Measurements from ENCODE around the gene FAM53C. TPM values are rescaled to one million over a fixed set of nuclear protein-coding genes. Genes with fewer than 3 reads are reported as not detected.

The FAM53C gene
- total RNA-seq, 2 experiments from 2014 or later = 81.0 to 83.8 TPM

- Mint-ChIP-seq H3K27ac (peak overlapping the region; percentile 94), H3K4me3 (peak overlapping the region; percentile 95), H3K4me1 (ENCODE audit: low read depth) (peaks cover 42% of the 10 kb centered on the region), H3K27me3 (no peaks in the 10 kb centered on the region), H3K36me3 (ENCODE audit: low read depth) (peaks cover 30% of the 10 kb centered on the region), H3K9me3 (no peaks in the 10 kb centered on the region)
- peaks cover 24% of the 10 kb centered on the region for H3K4me1 ChIP-seq (ENCODE audit: insufficient read depth, low read length)
- H3K27ac ChIP-seq (ENCODE audit: low read depth in 1 of 2, low read length in 2 of 2) = peak overlapping the region; percentile 84 to 89
- peaks cover 0 to 4% of the 10 kb centered on the region in 2 experiments for H3K9me3 ChIP-seq (ENCODE audit: control insufficient read depth in 1 of 2, insufficient read depth in 1 of 2, low read length in 2 of 2)
- CTCF ChIA-PET = interaction anchor here (1.2 to 6.3 kb wide), 9 partner anchors 16 to 222 kb away, joined by 4 to 248 read pairs (median 10); partner anchors contain the start of genes CDC23, CDC25C, ETF1 and FAM53C
- TF ChIP-seq CTCF (IDR thresholded peaks at IDR 0.05) = no peak
- intact Hi-C loops (cut with DNase I, micrococcal nuclease) = loop anchor here (1.0 to 10.0 kb wide), 8 partner anchors 15 to 841 kb away; partner anchors contain the start of genes BRD8 (in 2 of the 2), ETF1 (in 2 of the 2), CDC23 (in 1 of the 2) and CDC25C (in 1 of the 2)
- H3K27me3 ChIP-seq (ENCODE audit: control insufficient read depth in 1 of 2, insufficient read depth in 2 of 2, low read length in 2 of 2) = no peaks in the 10 kb centered on the region
- ATAC-seq (ENCODE audit: poor library complexity) = no peak
- POLR2A ChIA-PET = interaction anchor here (0.7 to 8.5 kb wide), 19 partner anchors 13 to 1755 kb away, joined by 3 to 293 read pairs (median 4); partner anchors contain the start of genes BRD8, CDC23, CDC25C and EGR1
- DNase-seq = peak in 6 of 14 experiments; percentile 10 to 55 (median 28)
- H3K36me3 ChIP-seq (ENCODE audit: insufficient read depth, low read length) = no peaks in the 10 kb centered on the region
- peak overlapping the region; percentile 99 for H3K4me3 ChIP-seq (ENCODE audit: low read length)
These were observed 15.6 kb downstream of the FAM53C start for GRCh38 chr5:138353560-138354080.

DNA sequence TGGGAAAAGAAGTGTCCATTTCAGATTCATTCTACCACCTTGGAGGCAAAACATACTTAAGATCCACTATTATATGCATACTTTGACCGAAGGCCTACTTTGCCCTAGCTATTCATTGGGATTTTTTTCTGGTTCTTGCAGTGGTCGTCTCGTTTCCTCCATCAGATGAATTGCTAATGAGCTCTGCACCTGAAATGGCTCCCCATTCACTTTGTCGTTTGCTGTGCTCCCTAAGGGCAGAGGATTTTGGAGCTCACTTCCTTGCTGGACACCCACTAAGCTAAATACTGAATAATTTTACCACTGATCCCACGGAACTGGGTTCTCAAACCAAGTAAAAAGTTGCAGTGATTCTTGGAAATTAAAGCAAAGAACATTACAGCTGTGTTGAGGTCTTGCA lies 16.3 kb downstream of the FAM53C start:
- no peaks in the 10 kb centered on the region for H3K27me3 ChIP-seq (ENCODE audit: control insufficient read depth in 1 of 2, insufficient read depth in 2 of 2, low read length in 2 of 2)
- no peak for ATAC-seq (ENCODE audit: poor library complexity)
- peaks cover 27% of the 10 kb centered on the region for H3K4me1 ChIP-seq (ENCODE audit: insufficient read depth, low read length)
- no peak for DNase-seq
- Mint-ChIP-seq H3K9me3 (no peaks in the 10 kb centered on the region), H3K4me3 (peak overlapping the region; percentile 95), H3K27ac (peak overlapping the region; percentile 94), H3K27me3 (no peaks in the 10 kb centered on the region), H3K36me3 (ENCODE audit: low read depth) (peaks cover 27% of the 10 kb centered on the region), H3K4me1 (ENCODE audit: low read depth) (peaks cover 43% of the 10 kb centered on the region)
- peak overlapping the region in 1 of 2 donors; percentile 89 for H3K27ac ChIP-seq (ENCODE audit: low read depth in 1 of 2, low read length in 2 of 2)
- CTCF ChIA-PET = interaction anchor here (1.1 to 6.3 kb wide), 2 partner anchors 12 to 17 kb away, joined by 5 to 248 read pairs; partner anchors contain the start of genes CDC25C and FAM53C
- H3K9me3 ChIP-seq (ENCODE audit: control insufficient read depth in 1 of 2, insufficient read depth in 1 of 2, low read length in 2 of 2) = peaks cover 0 to 7% of the 10 kb centered on the region in 2 experiments
- H3K36me3 ChIP-seq (ENCODE audit: insufficient read depth, low read length) = no peaks in the 10 kb centered on the region
- no peak for TF ChIP-seq CTCF (IDR thresholded peaks at IDR 0.05)
- H3K4me3 ChIP-seq (ENCODE audit: low read length) = peak overlapping the region; percentile 99
- intact Hi-C loops (cut with DNase I, micrococcal nuclease) = loop anchor here (5.0 to 10.0 kb wide), 4 partner anchors 180 to 840 kb away; partner anchors contain the start of genes ETF1 (in 2 of the 2), BRD8 (in 1 of the 2), HSPA9 (in 1 of the 2) and KIF20A (in 1 of the 2)
- POLR2A ChIA-PET = interaction anchor here (1.1 to 8.5 kb wide), 9 partner anchors 15 to 978 kb away, joined by 3 to 293 read pairs (median 26); partner anchors contain the start of genes CDC23, CDC25C, EGR1 and ETF1

DNA sequence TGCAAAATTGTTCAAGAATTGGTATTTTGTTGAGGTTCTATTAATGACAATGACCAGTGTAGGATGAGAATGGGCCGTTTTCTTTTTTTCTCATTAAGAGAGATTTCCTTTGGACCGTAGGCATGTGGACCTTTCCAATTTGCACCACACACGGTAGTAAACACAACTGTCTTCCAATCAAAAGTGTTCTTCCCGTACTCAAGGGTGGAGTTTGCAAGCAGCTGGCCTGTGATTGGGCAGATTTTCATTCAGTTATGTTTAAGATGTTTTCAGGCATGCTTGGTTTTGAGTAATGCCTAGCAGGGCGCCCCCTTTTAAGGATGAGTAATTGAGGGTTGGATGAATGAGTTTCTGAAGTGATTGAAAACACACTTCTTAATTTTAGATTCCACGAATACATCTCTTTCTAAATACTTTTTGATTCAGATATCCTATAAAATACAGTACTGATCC lies 16.9 kb downstream of the FAM53C start:
- peak; percentile 51 for ATAC-seq (ENCODE audit: poor library complexity)
- peak overlapping the region; percentile 94 for H3K27ac Mint-ChIP-seq
- DNase-seq = peak in 11 of 14 experiments; percentile 19 to 85 (median 35)
- intact Hi-C loops (cut with DNase I, micrococcal nuclease) = loop anchor here (5.0 to 10.0 kb wide), 4 partner anchors 180 to 840 kb away; partner anchors contain the start of genes ETF1 (in 2 of the 2), BRD8 (in 1 of the 2), HSPA9 (in 1 of the 2) and KIF20A (in 1 of the 2)
- no peaks in the 10 kb centered on the region for H3K27me3 ChIP-seq (ENCODE audit: control insufficient read depth in 1 of 2, insufficient read depth in 2 of 2, low read length in 2 of 2)
- H3K4me1 ChIP-seq (ENCODE audit: insufficient read depth, low read length) = peaks cover 28% of the 10 kb centered on the region
- H3K27ac ChIP-seq (ENCODE audit: low read depth in 1 of 2, low read length in 2 of 2) = no peak overlapping the region
- H3K36me3 ChIP-seq (ENCODE audit: insufficient read depth, low read length) = no peaks in the 10 kb centered on the region
- POLR2A ChIA-PET = interaction anchor here (1.3 to 8.5 kb wide), 7 partner anchors 15 to 466 kb away, joined by 3 to 293 read pairs (median 26); partner anchors contain the start of genes CDC23, CDC25C, EGR1 and ETF1
- no peaks in the 10 kb centered on the region for H3K9me3 Mint-ChIP-seq
- H3K9me3 ChIP-seq (ENCODE audit: control insufficient read depth in 1 of 2, insufficient read depth in 1 of 2, low read length in 2 of 2) = peaks cover 0 to 7% of the 10 kb centered on the region in 2 experiments
- H3K27me3 Mint-ChIP-seq = no peaks in the 10 kb centered on the region
- peak overlapping the region; percentile 95 for H3K4me3 Mint-ChIP-seq
- peaks cover 48% of the 10 kb centered on the region for H3K4me1 Mint-ChIP-seq (ENCODE audit: low read depth)
- H3K4me3 ChIP-seq (ENCODE audit: low read length) = peak overlapping the region; percentile 99
- CTCF ChIA-PET = interaction anchor here (1.1 to 6.3 kb wide), 2 partner anchors 11 to 18 kb away, joined by 5 to 248 read pairs; partner anchors contain the start of genes CDC25C and FAM53C
- peaks cover 32% of the 10 kb centered on the region for H3K36me3 Mint-ChIP-seq (ENCODE audit: low read depth)
- no peak for TF ChIP-seq CTCF (IDR thresholded peaks at IDR 0.05)

Data from CD4-positive, alpha-beta T cell (primary cell).